ENCODE results near the gene SRRD.

DNA sequence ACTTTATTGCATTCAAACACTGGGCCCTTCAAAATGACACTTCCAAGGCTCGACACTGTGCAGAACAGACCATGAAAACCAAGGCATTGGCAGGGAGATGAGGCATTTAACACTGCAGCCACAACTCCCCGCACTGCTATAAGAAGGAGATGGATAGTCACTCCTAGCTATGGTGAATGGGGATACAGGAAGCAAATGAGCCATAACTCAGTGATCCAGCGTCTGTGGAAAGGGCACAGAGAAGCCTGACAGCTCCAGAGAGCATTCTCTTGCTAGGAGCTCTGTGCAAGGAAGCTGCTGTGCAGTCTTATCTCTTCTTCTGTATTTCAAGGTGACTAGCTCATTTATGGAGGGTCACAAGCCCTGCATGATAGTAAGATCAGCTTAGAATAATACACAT is 21.0 kb upstream of the SRRD start:
- TF ChIP-seq, protein P1, sequence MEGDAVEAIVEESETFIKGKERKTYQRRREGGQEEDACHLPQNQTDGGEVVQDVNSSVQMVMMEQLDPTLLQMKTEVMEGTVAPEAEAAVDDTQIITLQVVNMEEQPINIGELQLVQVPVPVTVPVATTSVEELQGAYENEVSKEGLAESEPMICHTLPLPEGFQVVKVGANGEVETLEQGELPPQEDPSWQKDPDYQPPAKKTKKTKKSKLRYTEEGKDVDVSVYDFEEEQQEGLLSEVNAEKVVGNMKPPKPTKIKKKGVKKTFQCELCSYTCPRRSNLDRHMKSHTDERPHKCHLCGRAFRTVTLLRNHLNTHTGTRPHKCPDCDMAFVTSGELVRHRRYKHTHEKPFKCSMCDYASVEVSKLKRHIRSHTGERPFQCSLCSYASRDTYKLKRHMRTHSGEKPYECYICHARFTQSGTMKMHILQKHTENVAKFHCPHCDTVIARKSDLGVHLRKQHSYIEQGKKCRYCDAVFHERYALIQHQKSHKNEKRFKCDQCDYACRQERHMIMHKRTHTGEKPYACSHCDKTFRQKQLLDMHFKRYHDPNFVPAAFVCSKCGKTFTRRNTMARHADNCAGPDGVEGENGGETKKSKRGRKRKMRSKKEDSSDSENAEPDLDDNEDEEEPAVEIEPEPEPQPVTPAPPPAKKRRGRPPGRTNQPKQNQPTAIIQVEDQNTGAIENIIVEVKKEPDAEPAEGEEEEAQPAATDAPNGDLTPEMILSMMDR (IDR thresholded peaks at IDR 0.05), result no peak
- TF ChIP-seq POLR2AphosphoS5 (IDR thresholded peaks at IDR 0.05), result no peak

Data from upper lobe of left lung (tissue), 4 donors.